Transverse colon (tissue), 4 donors: ENCODE results near the gene NUTM2B. TPM values are rescaled to one million over a fixed set of nuclear protein-coding genes. Genes with fewer than 3 reads are reported as not detected.
"Not testable (repeated sequence)": the region's sequence is repeated elsewhere in the genome, so short reads cannot be mapped to it uniquely, and the experiment has no call there.

Experiments used
- DNase-seq: peaks from one replicate; pipeline ENCODE4 v3.0.0-alpha.2; 2019
- H3K27ac ChIP-seq, 4 donors: fragments of 200-600 bp; sonication (generic); 2 replicates each; pipeline ENCODE4 v1.5.1; 2016 to 2018; ENCODE audit warnings: inconsistent platforms in 4 of 4
- H3K27me3 ChIP-seq: fragments of 200-600 bp; sonication (generic); 2 replicates; pipeline ENCODE4 v1.5.1; 2017; ENCODE audit warnings: inconsistent platforms
- H3K36me3 ChIP-seq, 4 donors: fragments of 200-600 bp; sonication (generic); 2 replicates each; pipeline ENCODE4 v1.5.1; 2017 to 2019; ENCODE audit warnings: inconsistent platforms in 4 of 4
- H3K4me1 ChIP-seq, 4 donors: fragments of 200-600 bp; sonication (generic); 2 replicates each; pipeline ENCODE4 v1.5.1; 2017 to 2020; ENCODE audit warnings: inconsistent platforms in 4 of 4
- H3K4me3 ChIP-seq, 4 donors: fragments of 200-600 bp; sonication (generic); 1 replicate in 1 of 4; 2 replicates in 3 of 4; pipeline versions ENCODE4 v1.5.1 to v1.6.1; 2017 to 2019; ENCODE audit warnings: inconsistent platforms in 4 of 4
- H3K9me3 ChIP-seq, 2 donors: fragments of 200-600 bp; sonication (generic); 2 replicates each; pipeline ENCODE4 v1.5.1; 2017 to 2019; ENCODE audit warnings: inconsistent platforms in 2 of 2
- WGBS, 2 donors: methylation state at CpG; one replicate each; pipeline ENCODE4 v1.1.5; 2018; ENCODE audit warnings: low coverage in 1 of 2; 5-methylcytosine and 5-hydroxymethylcytosine counted together
- in situ Hi-C, 4 donors: fragments of 200-750 bp; cut with MboI; loops; one replicate each; pipeline versions ENCODE4 v1.15.0 to v1.15.1; 2017; ENCODE audit warnings: low sequenced_read_pairs in 3 of 4, low pct_ligation_motif_present in 1 of 4, low pct_unique_long_range_greater_than_20kb in 1 of 4
- intact Hi-C: fragments of 100-400 bp; cut with DNase I; formaldehyde crosslinking; loops from one replicate; pipeline ENCODE4 v1.15.1; 2023; ENCODE audit warnings: low total_unique reads
- total RNA-seq, 4 donors: library from RNA; depleted of rRNA; stranded (reverse); fragments of >200 nt; gene quantifications; one replicate each; pipeline ENCODE4 v1.1.0, GENCODE V29; 2016
- TF ChIP-seq, protein P1 (sequence below), 5 experiments: fragments of 200-600 bp in 3 of 5; fragments of 450-650 bp in 2 of 5; sonication (generic) in 3 of 5; IDR thresholded peaks; 1 replicate in 2 of 5; 2 replicates in 3 of 5; pipeline ENCODE4 v1.5.1; 2016 to 2017; ENCODE audit warnings: antibody characterized with exemption in 5 of 5, inconsistent platforms in 3 of 5, mild to moderate bottlenecking in 2 of 5, moderate library complexity in 1 of 5

NUTM2B gene
- total RNA-seq, 4 donors from 2014 or later: 0.79 to 6.8 (median 1.6) TPM; not detected in 1

DNA sequence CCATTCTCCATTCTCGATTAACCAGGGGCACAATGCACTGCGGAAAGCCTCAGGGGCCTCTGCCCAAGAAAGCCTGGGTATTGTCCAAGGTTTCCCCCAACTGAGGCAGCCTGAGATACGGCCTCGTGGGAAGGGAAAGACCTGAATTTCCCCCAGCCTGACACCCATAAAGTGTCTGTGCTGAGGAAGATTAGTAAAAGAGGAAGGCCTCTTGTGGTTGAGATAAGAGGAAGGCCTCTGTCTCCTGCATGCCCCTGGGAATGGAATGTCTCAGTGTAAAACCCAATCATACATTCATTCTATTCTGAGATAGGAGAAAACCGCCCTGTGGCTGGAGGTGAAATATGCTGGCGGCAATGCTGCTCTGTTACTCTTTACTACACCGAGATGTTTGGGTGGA, 41.8 kb downstream of the NUTM2B start:
- H3K36me3 ChIP-seq, H3K4me3 ChIP-seq, H3K27me3 ChIP-seq, DNase-seq, intact Hi-C loops, H3K9me3 ChIP-seq, H3K27ac ChIP-seq, in situ Hi-C loops, H3K4me1 ChIP-seq: not testable (repeated sequence)
- WGBS, 2 donors: 93% methylated on average over 6 of the region's 7 CpGs; no CpG with 5 or more reads in 1 of the 2 donors

DNA sequence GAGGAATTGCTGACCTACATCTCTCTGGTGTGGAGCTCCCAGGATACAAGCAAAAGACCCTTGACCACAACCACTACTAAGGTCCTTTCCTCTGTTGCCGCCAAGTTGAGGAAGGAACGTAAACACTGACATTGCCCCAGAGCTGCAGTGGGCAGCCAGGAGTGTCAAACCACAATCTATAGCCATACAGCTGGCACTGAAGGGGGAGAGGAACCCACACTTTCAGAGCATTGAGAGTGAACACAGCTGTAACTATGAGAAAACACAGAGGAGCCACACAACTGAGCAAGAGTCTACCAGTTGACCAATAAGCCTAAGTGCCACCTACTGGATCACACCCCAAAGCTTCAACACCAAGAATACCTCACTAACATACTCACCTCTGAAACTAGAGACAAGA, 45.5 kb downstream of the NUTM2B start:
- H3K27me3 ChIP-seq, in situ Hi-C loops, DNase-seq, intact Hi-C loops, H3K27ac ChIP-seq, H3K4me1 ChIP-seq, H3K9me3 ChIP-seq, H3K36me3 ChIP-seq, H3K4me3 ChIP-seq: not testable (repeated sequence)
- 100% methylated on average over 2 of the region's 2 CpGs; no CpG with 5 or more reads in 1 of the 2 donors for WGBS, 2 donors

DNA sequence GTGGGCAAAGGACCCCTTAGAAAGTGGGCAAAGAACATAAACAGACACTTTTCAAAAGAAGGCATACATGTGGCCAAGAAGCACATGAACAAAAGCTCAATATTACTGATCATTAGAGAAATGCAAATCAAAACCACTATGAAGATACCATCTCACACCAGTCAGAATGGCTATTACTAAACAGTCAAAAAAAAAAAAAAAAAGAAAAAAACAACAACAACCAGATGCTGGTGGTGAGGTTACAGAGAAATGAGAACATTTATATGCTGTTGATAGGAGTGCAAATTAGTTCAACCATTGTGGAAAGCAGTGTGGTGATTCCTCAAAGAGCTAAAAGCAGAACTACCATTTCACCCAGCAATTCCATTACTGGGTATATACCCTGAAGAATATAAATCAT, 50.6 kb downstream of the NUTM2B start:
- H3K9me3 ChIP-seq, DNase-seq, intact Hi-C loops, H3K4me3 ChIP-seq, H3K27me3 ChIP-seq, H3K27ac ChIP-seq, H3K36me3 ChIP-seq, H3K4me1 ChIP-seq, in situ Hi-C loops: not testable (repeated sequence)

DNA sequence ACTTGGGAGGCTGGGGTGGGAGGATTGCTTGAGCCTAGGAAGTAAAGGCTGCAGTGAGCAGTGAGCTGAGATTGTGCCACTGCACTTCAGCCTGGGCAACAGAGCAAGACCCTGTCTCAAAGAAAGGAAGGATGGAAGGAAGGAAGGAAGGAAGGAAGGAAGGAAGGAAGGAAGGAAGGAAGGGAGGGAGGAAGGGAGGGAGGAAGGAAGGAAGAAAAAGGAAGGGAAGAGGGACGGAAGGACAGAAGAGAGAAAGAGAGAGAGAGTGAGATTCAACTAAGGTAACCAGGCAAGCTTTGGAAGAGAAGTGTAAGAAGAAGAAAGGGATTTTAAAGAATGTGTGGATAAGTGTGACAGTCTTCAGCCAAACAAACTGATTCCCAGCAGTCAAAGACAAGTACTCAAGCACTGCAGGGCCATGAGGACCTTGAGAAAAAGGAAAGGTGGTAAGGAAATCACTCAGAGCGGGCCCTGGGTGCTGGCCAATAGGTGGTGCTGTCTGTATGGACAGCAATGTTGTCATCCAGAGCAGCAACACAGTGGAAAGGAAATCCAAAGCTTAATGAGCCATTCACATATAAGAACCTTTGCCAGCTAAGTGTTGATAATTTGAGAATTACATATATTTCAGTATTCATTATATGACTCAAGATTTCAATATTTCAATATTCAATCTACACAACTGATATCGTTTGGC, 55.4 kb downstream of the NUTM2B start:
- in situ Hi-C loops, H3K27me3 ChIP-seq, H3K9me3 ChIP-seq, H3K27ac ChIP-seq, intact Hi-C loops, DNase-seq, H3K4me1 ChIP-seq, H3K4me3 ChIP-seq, H3K36me3 ChIP-seq: not testable (repeated sequence)
- TF ChIP-seq, protein P1, sequence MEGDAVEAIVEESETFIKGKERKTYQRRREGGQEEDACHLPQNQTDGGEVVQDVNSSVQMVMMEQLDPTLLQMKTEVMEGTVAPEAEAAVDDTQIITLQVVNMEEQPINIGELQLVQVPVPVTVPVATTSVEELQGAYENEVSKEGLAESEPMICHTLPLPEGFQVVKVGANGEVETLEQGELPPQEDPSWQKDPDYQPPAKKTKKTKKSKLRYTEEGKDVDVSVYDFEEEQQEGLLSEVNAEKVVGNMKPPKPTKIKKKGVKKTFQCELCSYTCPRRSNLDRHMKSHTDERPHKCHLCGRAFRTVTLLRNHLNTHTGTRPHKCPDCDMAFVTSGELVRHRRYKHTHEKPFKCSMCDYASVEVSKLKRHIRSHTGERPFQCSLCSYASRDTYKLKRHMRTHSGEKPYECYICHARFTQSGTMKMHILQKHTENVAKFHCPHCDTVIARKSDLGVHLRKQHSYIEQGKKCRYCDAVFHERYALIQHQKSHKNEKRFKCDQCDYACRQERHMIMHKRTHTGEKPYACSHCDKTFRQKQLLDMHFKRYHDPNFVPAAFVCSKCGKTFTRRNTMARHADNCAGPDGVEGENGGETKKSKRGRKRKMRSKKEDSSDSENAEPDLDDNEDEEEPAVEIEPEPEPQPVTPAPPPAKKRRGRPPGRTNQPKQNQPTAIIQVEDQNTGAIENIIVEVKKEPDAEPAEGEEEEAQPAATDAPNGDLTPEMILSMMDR (IDR thresholded peaks at IDR 0.05): peak in 1 of 5 experiments; percentile 13
- 67 to 75% methylated on average over 2 to 3 of the region's 3 CpGs for WGBS, 2 donors

Other genes with a start within 250 kb of the NUTM2B start
- under 1 TPM in 2 of 4 donors, not detected in 2; 0.16 to 0.27 TPM for gene EIF5AL1, start 190.7 kb upstream of the NUTM2B start, total RNA-seq
- gene SFTPA2, start 142.8 kb upstream of the NUTM2B start, total RNA-seq: 1 to 10 TPM in 3 of 4 donors, under 1 TPM in 1; 0.32 to 4.9 (median 2.5) TPM
- gene SFTPA1, start 92.3 kb upstream of the NUTM2B start, total RNA-seq: not detected
- under 1 TPM in 1 of 4 donors, not detected in 3; 0.27 TPM for gene NUTM2E, start 123.5 kb downstream of the NUTM2B start, total RNA-seq
- not detected for gene SFTPD, start 245.9 kb downstream of the NUTM2B start, total RNA-seq